WTC11 (cell line): ENCODE measurements around the gene MBOAT1.

Experiments
- CBFB ChIP-seq: sonication (generic); formaldehyde crosslinking; IDR thresholded peaks from 2 replicates; pipeline ENCODE4 v1.8.1; 2022; ENCODE audit warnings: mild to moderate bottlenecking, low read depth, missing genetic modification reagents
- ESRRA ChIP-seq: sonication (generic); formaldehyde crosslinking; IDR thresholded peaks from 2 replicates; pipeline ENCODE4 v1.8.1; 2022; ENCODE audit warnings: mild to moderate bottlenecking, missing genetic modification reagents, borderline replicate concordance
- GABPB1 ChIP-seq: sonication (generic); formaldehyde crosslinking; IDR thresholded peaks from 2 replicates; pipeline ENCODE4 v1.8.1; 2023; ENCODE audit warnings: mild to moderate bottlenecking, missing genetic modification reagents
- NFYB ChIP-seq: sonication (generic); formaldehyde crosslinking; conservative IDR thresholded peaks from 2 replicates; pipeline ENCODE4 v1.8.0; 2022; ENCODE audit warnings: low read depth, missing genetic modification reagents
- NR1H2 ChIP-seq: sonication (generic); formaldehyde crosslinking; IDR thresholded peaks from 2 replicates; pipeline ENCODE4 v1.9.0; 2021; ENCODE audit warnings: mild to moderate bottlenecking, moderate library complexity, missing genetic modification reagents
- RELA ChIP-seq: sonication (generic); formaldehyde crosslinking; IDR thresholded peaks from 2 replicates; pipeline ENCODE4 v1.8.1; 2022; ENCODE audit warnings: missing genetic modification reagents, mild to moderate bottlenecking, borderline replicate concordance
- SP1 ChIP-seq: sonication (generic); formaldehyde crosslinking; conservative IDR thresholded peaks from 2 replicates; pipeline ENCODE4 v1.8.1; 2022; ENCODE audit warnings: missing genetic modification reagents
- TP53 ChIP-seq: sonication (generic); formaldehyde crosslinking; IDR thresholded peaks from 2 replicates; pipeline ENCODE4 v1.8.1; 2023; ENCODE audit warnings: mild to moderate bottlenecking, missing genetic modification reagents
- ZNF232 ChIP-seq: sonication (generic); formaldehyde crosslinking; IDR thresholded peaks from 2 replicates; pipeline ENCODE4 v1.8.0; 2022; ENCODE audit warnings: mild to moderate bottlenecking, missing genetic modification reagents
- ZNF416 ChIP-seq: fragments of 250-450 bp; sonication (Bioruptor Pico); IDR thresholded peaks from 2 replicates; pipeline ENCODE4 v1.9.0; 2021; ENCODE audit warnings: mild to moderate bottlenecking, inconsistent platforms
- TF ChIP-seq, protein P1 (sequence below): fragments of 200-600 bp; IDR thresholded peaks from 2 replicates; pipeline ENCODE4 v1.8.0; 2022; ENCODE audit warnings: antibody characterized with exemption
- TF ChIP-seq, protein P2 (sequence below): sonication (generic); formaldehyde crosslinking; IDR thresholded peaks from 2 replicates; pipeline ENCODE4 v1.8.1; 2023; ENCODE audit warnings: mild to moderate bottlenecking, moderate library complexity, missing genetic modification reagents
- TF ChIP-seq, protein P3 (sequence below): fragments of 250-450 bp; sonication (Bioruptor Pico); IDR thresholded peaks from 2 replicates; pipeline ENCODE4 v1.9.0; 2021; ENCODE audit warnings: mild to moderate bottlenecking
- TF ChIP-seq, protein P4 (sequence below): sonication (generic); formaldehyde crosslinking; conservative IDR thresholded peaks from 2 replicates; pipeline ENCODE4 v1.8.1; 2022; ENCODE audit warnings: mild to moderate bottlenecking, missing genetic modification reagents

DNA sequence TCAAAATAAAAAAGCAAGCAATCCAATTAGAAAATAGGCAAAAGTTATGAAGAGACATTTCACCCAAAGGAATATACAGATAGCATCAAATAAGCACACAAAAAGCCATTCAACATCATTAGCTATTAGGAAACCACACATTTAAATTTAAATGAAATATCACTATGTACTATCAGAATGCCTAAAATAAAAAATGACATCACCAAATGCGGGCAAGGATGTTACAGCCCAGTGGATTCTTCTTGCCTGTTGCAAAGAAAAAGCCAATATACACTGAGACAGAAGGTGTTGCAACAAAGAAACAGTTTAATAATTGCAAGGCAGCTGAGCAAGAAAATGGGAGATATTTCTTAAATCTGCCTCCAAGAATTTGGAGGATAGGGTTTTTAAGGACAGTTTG is 31.0 kb upstream of the MBOAT1 start:
- TF ChIP-seq ZNF416: no peak
- TF ChIP-seq, protein P1, sequence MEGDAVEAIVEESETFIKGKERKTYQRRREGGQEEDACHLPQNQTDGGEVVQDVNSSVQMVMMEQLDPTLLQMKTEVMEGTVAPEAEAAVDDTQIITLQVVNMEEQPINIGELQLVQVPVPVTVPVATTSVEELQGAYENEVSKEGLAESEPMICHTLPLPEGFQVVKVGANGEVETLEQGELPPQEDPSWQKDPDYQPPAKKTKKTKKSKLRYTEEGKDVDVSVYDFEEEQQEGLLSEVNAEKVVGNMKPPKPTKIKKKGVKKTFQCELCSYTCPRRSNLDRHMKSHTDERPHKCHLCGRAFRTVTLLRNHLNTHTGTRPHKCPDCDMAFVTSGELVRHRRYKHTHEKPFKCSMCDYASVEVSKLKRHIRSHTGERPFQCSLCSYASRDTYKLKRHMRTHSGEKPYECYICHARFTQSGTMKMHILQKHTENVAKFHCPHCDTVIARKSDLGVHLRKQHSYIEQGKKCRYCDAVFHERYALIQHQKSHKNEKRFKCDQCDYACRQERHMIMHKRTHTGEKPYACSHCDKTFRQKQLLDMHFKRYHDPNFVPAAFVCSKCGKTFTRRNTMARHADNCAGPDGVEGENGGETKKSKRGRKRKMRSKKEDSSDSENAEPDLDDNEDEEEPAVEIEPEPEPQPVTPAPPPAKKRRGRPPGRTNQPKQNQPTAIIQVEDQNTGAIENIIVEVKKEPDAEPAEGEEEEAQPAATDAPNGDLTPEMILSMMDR: no peak
- TF ChIP-seq NR1H2 (CRISPR knock-in tag): no peak
- TF ChIP-seq, protein P2, sequence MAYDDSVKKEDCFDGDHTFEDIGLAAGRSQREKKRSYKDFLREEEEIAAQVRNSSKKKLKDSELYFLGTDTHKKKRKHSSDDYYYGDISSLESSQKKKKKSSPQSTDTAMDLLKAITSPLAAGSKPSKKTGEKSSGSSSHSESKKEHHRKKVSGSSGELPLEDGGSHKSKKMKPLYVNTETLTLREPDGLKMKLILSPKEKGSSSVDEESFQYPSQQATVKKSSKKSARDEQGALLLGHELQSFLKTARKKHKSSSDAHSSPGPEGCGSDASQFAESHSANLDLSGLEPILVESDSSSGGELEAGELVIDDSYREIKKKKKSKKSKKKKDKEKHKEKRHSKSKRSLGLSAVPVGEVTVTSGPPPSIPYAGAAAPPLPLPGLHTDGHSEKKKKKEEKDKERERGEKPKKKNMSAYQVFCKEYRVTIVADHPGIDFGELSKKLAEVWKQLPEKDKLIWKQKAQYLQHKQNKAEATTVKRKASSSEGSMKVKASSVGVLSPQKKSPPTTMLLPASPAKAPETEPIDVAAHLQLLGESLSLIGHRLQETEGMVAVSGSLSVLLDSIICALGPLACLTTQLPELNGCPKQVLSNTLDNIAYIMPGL (CRISPR knock-in tag): no peak
- TF ChIP-seq CBFB (CRISPR knock-in tag): no peak
- TF ChIP-seq ZNF232 (CRISPR knock-in tag): no peak
- TF ChIP-seq, protein P3, sequence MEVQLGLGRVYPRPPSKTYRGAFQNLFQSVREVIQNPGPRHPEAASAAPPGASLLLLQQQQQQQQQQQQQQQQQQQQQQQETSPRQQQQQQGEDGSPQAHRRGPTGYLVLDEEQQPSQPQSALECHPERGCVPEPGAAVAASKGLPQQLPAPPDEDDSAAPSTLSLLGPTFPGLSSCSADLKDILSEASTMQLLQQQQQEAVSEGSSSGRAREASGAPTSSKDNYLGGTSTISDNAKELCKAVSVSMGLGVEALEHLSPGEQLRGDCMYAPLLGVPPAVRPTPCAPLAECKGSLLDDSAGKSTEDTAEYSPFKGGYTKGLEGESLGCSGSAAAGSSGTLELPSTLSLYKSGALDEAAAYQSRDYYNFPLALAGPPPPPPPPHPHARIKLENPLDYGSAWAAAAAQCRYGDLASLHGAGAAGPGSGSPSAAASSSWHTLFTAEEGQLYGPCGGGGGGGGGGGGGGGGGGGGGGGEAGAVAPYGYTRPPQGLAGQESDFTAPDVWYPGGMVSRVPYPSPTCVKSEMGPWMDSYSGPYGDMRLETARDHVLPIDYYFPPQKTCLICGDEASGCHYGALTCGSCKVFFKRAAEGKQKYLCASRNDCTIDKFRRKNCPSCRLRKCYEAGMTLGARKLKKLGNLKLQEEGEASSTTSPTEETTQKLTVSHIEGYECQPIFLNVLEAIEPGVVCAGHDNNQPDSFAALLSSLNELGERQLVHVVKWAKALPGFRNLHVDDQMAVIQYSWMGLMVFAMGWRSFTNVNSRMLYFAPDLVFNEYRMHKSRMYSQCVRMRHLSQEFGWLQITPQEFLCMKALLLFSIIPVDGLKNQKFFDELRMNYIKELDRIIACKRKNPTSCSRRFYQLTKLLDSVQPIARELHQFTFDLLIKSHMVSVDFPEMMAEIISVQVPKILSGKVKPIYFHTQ (CRISPR knock-in tag): no peak
- TF ChIP-seq, protein P4, sequence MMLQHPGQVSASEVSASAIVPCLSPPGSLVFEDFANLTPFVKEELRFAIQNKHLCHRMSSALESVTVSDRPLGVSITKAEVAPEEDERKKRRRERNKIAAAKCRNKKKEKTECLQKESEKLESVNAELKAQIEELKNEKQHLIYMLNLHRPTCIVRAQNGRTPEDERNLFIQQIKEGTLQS: no peak
- TF ChIP-seq TP53 (CRISPR knock-in tag): no peak
- no peak for TF ChIP-seq NFYB (CRISPR knock-in tag)
- no peak for TF ChIP-seq SP1 (CRISPR knock-in tag)
- TF ChIP-seq RELA (CRISPR knock-in tag): no peak
- no peak for TF ChIP-seq GABPB1 (CRISPR knock-in tag)
- TF ChIP-seq ESRRA (CRISPR knock-in tag): no peak
